Stomach (tissue), 9 donors: ENCODE results near the gene CYP2C18. TPM values are rescaled to one million over a fixed set of nuclear protein-coding genes. Genes with fewer than 3 reads are reported as not detected.
"Not testable (repeated sequence)": the region's sequence is repeated elsewhere in the genome, so short reads cannot be mapped to it uniquely, and the experiment has no call there.

Experiments
- DNase-seq, 2 donors: peaks; one replicate each; pipeline versions ENCODE4 v3.0.0 to v3.0.0-alpha.2; 2013 to 2019
- H3K27ac ChIP-seq, 5 donors: fragments of 200-600 bp in 4 of 5; sonication (generic) in 4 of 5; one replicate each; pipeline ENCODE4 v1.5.1; 2013 to 2019; ENCODE audit warnings: mild to moderate bottlenecking in 1 of 5, moderate library complexity in 1 of 5
- H3K27me3 ChIP-seq, 3 donors: fragments of 200-600 bp; sonication (generic); one replicate each; pipeline ENCODE4 v1.5.1; 2017 to 2019; ENCODE audit warnings: mixed run types in 1 of 3
- H3K36me3 ChIP-seq, 4 donors: fragments of 200-600 bp; sonication (generic); 1 replicate in 3 of 4; 2 replicates in 1 of 4; pipeline ENCODE4 v1.5.1; 2016 to 2019
- H3K4me1 ChIP-seq, 4 donors: fragments of 200-600 bp; sonication (generic); one replicate each; pipeline ENCODE4 v1.5.1; 2016 to 2019
- H3K4me3 ChIP-seq, 4 donors: fragments of 200-600 bp; sonication (generic) in 3 of 4; one replicate each; pipeline ENCODE4 v1.5.1; 2016 to 2019; ENCODE audit warnings: mild to moderate bottlenecking in 1 of 4
- H3K9me3 ChIP-seq, 4 donors: fragments of 200-600 bp; sonication (generic); one replicate each; pipeline ENCODE4 v1.5.1; 2016 to 2019
- EP300 ChIP-seq: sonication (generic); formaldehyde crosslinking; IDR thresholded peaks from one replicate; pipeline ENCODE4 v1.6.1; 2017; ENCODE audit warnings: antibody characterized with exemption
- POLR2A ChIP-seq, 4 donors: fragments of 450-650 bp; IDR thresholded peaks; one replicate each; pipeline ENCODE4 v1.6.1; 2016; ENCODE audit warnings: antibody characterized with exemption in 4 of 4, control low read depth in 2 of 4, mild to moderate bottlenecking in 1 of 4, moderate library complexity in 1 of 4
- POLR2AphosphoS5 ChIP-seq, 3 donors: sonication (generic); formaldehyde crosslinking; IDR thresholded peaks; one replicate each; pipeline ENCODE4 v1.6.1; 2016; ENCODE audit warnings: antibody characterized with exemption in 3 of 3
- WGBS, 5 donors: extraction: QIAGEN DNeasy Blood & Tissue Kit in 3 of 5; methylation state at CpG; one replicate each; pipeline versions ENCODE4 v1.1.5 to v1.1.7; 2013 to 2018; 5-methylcytosine and 5-hydroxymethylcytosine counted together
- intact Hi-C: fragments of 100-400 bp; cut with DNase I; formaldehyde crosslinking; loops from one replicate; pipeline ENCODE4 v1.15.1; 2023; ENCODE audit warnings: low total_unique reads
- polyA plus RNA-seq, 3 donors: library from polyadenylated mRNA; stranded (reverse); fragments of 200-250 nt; gene quantifications; one replicate each; pipeline ENCODE4 v1.2.3, GENCODE V29; 2013
- total RNA-seq, 5 donors: library from RNA; depleted of rRNA; stranded (reverse); fragments of >200 nt; gene quantifications; one replicate each; pipeline versions ENCODE4 v1.1.0 to v1.2.3, GENCODE V29; 2014 to 2016
- TF ChIP-seq, protein P1 (sequence below), 7 experiments: fragments of 450-650 bp in 4 of 7; fragments of 200-600 bp in 3 of 7; sonication (generic) in 3 of 7; IDR thresholded peaks; one replicate each; pipeline ENCODE4 v1.5.1; 2016 to 2019; ENCODE audit warnings: antibody characterized with exemption in 7 of 7, control low read depth in 2 of 7, mild to moderate bottlenecking in 1 of 7
- donor health status: healthy with polysubstance abuse.
- donor health status: Bipolar disorder and iron deficiency.
- donor health status: healthy.

CYP2C18 gene
- total and polyA plus RNA-seq, 8 donors, result 3.6 to 66.8 (median 18.3) TPM

GRCh38 chr10:94762393-94762792 is 78.9 kb downstream of the CYP2C18 start, which contains the start of gene CYP2C19:
Gene CYP2C19 (plus strand): TSS chr10:94762681. CDS start chr10:94762706, 25 bp downstream.
- no peaks in the 10 kb centered on the region for H3K36me3 ChIP-seq
- intact Hi-C loops, result no loop called here
- 41 to 54% (median 50%) methylated on average over 3 of the region's 3 CpGs for WGBS, 5 donors
- H3K9me3 ChIP-seq, result peaks cover 0 to 4% (median 0%) of the 10 kb centered on the region in 4 donors
- H3K4me3 ChIP-seq, result no peak within 1 kb of the TSS
- TF ChIP-seq EP300 (no peak), POLR2A (IDR thresholded peaks at IDR 0.05) (no peak), POLR2AphosphoS5 (IDR thresholded peaks at IDR 0.05) (no peak)
- TF ChIP-seq, protein P1, sequence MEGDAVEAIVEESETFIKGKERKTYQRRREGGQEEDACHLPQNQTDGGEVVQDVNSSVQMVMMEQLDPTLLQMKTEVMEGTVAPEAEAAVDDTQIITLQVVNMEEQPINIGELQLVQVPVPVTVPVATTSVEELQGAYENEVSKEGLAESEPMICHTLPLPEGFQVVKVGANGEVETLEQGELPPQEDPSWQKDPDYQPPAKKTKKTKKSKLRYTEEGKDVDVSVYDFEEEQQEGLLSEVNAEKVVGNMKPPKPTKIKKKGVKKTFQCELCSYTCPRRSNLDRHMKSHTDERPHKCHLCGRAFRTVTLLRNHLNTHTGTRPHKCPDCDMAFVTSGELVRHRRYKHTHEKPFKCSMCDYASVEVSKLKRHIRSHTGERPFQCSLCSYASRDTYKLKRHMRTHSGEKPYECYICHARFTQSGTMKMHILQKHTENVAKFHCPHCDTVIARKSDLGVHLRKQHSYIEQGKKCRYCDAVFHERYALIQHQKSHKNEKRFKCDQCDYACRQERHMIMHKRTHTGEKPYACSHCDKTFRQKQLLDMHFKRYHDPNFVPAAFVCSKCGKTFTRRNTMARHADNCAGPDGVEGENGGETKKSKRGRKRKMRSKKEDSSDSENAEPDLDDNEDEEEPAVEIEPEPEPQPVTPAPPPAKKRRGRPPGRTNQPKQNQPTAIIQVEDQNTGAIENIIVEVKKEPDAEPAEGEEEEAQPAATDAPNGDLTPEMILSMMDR (IDR thresholded peaks at IDR 0.05), result no peak
- H3K27me3 ChIP-seq, result no peaks in the 10 kb centered on the region
- peak in 1 of 2 donors; percentile 7 for DNase-seq
- no peak within 1 kb of the TSS for H3K27ac ChIP-seq
- no peaks in the 10 kb centered on the region for H3K4me1 ChIP-seq

- H3K36me3 ChIP-seq, H3K4me1 ChIP-seq, H3K27ac ChIP-seq, intact Hi-C loops, H3K9me3 ChIP-seq, H3K4me3 ChIP-seq, DNase-seq, H3K27me3 ChIP-seq: not testable (repeated sequence)
- 88 to 97% (median 93%) methylated on average over 6 of the region's 6 CpGs for WGBS, 5 donors
Measured at GRCh38 chr10:94775425-94775824, 91.9 kb downstream of the CYP2C18 start.

DNA sequence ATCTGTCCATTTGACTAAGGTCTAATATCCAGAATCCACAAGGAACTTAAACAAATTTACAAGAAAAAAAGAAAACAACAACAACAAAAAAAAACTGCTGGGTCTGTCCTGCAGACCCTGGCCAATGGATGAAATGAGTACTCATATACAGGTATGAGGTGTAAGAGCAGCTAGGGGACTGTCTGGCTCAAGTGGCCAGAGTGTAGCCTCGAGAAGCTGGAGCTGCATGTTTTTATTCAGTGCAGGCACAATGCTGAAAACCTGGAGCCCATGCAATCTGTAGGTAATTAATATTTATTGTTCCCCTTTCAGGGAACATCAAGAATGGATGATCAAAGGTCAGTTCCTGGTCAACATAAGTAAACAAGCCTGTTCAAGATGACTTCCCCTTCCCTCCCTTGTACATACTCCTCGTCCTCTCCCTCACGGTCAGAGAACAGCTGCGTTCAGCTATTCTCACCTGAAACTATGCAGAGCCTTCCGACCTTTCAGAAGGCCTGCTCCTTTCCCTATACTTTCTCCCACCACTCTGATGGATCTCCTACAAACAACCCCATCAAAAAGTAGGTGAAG is 94.4 kb downstream of the CYP2C18 start:
- H3K27ac ChIP-seq, result no peak overlapping the region
- TF ChIP-seq, protein P1 (IDR thresholded peaks at IDR 0.05), result no peak
- no peak for TF ChIP-seq POLR2AphosphoS5 (IDR thresholded peaks at IDR 0.05)
- no peak for TF ChIP-seq POLR2A (IDR thresholded peaks at IDR 0.05)
- no peak for TF ChIP-seq EP300
- peak in 1 of 2 donors; percentile 7 for DNase-seq
- H3K27me3 ChIP-seq, result no peaks in the 10 kb centered on the region
- H3K4me1 ChIP-seq, result no peaks in the 10 kb centered on the region
- H3K4me3 ChIP-seq, result no peak overlapping the region
- H3K9me3 ChIP-seq, result peaks cover 0 to 7% (median 0%) of the 10 kb centered on the region in 4 donors
- intact Hi-C loops, result no loop called here
- WGBS, 5 donors, result 55 to 69% (median 56%) methylated on average over 5 of the region's 5 CpGs
- H3K36me3 ChIP-seq, result no peaks in the 10 kb centered on the region

DNA sequence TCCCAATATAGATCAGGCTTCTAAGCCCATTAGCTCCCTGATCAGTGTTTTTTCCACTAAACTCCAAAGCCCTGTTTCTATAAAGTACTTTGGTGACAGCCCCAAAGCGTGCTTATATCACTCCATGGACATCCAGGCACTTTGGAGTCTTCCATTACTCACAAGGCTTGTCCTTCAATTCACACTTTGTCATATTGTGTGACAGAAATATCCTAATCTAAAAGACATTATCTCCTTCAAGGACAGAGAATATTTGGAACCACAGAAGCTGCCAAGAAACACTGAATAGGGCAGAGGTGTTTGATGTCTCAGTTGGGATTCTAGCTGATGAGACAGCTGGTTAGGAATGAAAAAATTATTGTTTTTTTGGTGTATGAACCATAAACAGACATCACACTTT is 97.3 kb downstream of the CYP2C18 start:
- TF ChIP-seq, protein P1 (IDR thresholded peaks at IDR 0.05), result no peak
- no peak for TF ChIP-seq EP300
- intact Hi-C loops, result no loop called here
- H3K36me3 ChIP-seq, result no peaks in the 10 kb centered on the region
- H3K9me3 ChIP-seq, result peaks cover 0 to 7% (median 0%) of the 10 kb centered on the region in 4 donors
- no peaks in the 10 kb centered on the region for H3K27me3 ChIP-seq
- no peaks in the 10 kb centered on the region for H3K4me1 ChIP-seq
- 68 to 91% (median 79%) methylated on average over 1 of the region's 1 CpG for WGBS, 5 donors
- H3K27ac ChIP-seq, result no peak overlapping the region
- no peak for DNase-seq
- no peak overlapping the region for H3K4me3 ChIP-seq

GRCh38 chr10:94784256-94784655 is 100.7 kb downstream of the CYP2C18 start:
- no peaks in the 10 kb centered on the region for H3K9me3 ChIP-seq
- no peak overlapping the region for H3K4me3 ChIP-seq
- H3K4me1 ChIP-seq, result no peaks in the 10 kb centered on the region
- TF ChIP-seq, protein P1 (IDR thresholded peaks at IDR 0.05), result no peak
- TF ChIP-seq POLR2AphosphoS5 (IDR thresholded peaks at IDR 0.05), result no peak
- TF ChIP-seq POLR2A (IDR thresholded peaks at IDR 0.05), result no peak
- no peak for TF ChIP-seq EP300
- intact Hi-C loops, result no loop called here
- no peaks in the 10 kb centered on the region for H3K27me3 ChIP-seq
- H3K27ac ChIP-seq, result no peak overlapping the region
- DNase-seq, result no peak
- H3K36me3 ChIP-seq, result no peaks in the 10 kb centered on the region
